CD4-positive, CD25-positive, alpha-beta regulatory T cell (primary cell): ENCODE results near the gene ATP1A3. TPM values are rescaled to one million over a fixed set of nuclear protein-coding genes. Genes with fewer than 3 reads are reported as not detected.

ENCODE experiments used
- ATAC-seq, 2 donors: fragments of 150-1000 bp; cut with Tn5 transposase; one replicate each; pipeline ENCODE4 v1.10.0; 2021; ENCODE audit warnings: low read depth in 2 of 2, moderate number of reproducible peaks in 2 of 2, moderate library complexity in 1 of 2
- DNase-seq, 3 donors: peaks; one replicate each; pipeline versions ENCODE4 v3.0.0 to v3.0.0-alpha.2; 2012 to 2022; ENCODE audit warnings: mixed read lengths in 1 of 3
- H3K27ac ChIP-seq: one replicate; pipeline ENCODE4 v1.7.0; 2013; ENCODE audit warnings: mild to moderate bottlenecking, low read length; ENCODE audit not compliant: insufficient read depth, poor library complexity, severe bottlenecking
- H3K27me3 ChIP-seq: one replicate; pipeline ENCODE4 v1.7.0; 2013; ENCODE audit warnings: low read length; ENCODE audit not compliant: control insufficient read depth, insufficient read depth
- H3K36me3 ChIP-seq: one replicate; pipeline ENCODE4 v1.7.0; 2013; ENCODE audit warnings: mild to moderate bottlenecking, low read length, moderate library complexity; ENCODE audit not compliant: control insufficient read depth, insufficient read depth
- H3K4me1 ChIP-seq: 2 replicates; pipeline ENCODE4 v1.7.0; 2013; ENCODE audit warnings: mild to moderate bottlenecking, low read length; ENCODE audit not compliant: insufficient read depth, control insufficient read depth, poor library complexity, severe bottlenecking
- H3K4me3 ChIP-seq: one replicate; pipeline ENCODE4 v1.7.0; 2013; ENCODE audit warnings: low read depth, mild to moderate bottlenecking, low read length, moderate library complexity
- H3K9me3 ChIP-seq, 2 experiments: 1 replicate in 1 of 2; 2 replicates in 1 of 2; pipeline ENCODE4 v1.7.0; 2013; ENCODE audit warnings: low read length in 2 of 2, mild to moderate bottlenecking in 1 of 2, moderate library complexity in 1 of 2; ENCODE audit not compliant: control insufficient read depth in 2 of 2
- H3K27ac Mint-ChIP-seq, 3 donors: one replicate each; pipeline ENCODE4 v1.8.0; 2020 to 2022; ENCODE audit warnings: mild to moderate bottlenecking in 3 of 3, mixed read lengths in 3 of 3, moderate library complexity in 2 of 3
- H3K27me3 Mint-ChIP-seq: one replicate; pipeline ENCODE4 v1.8.0; 2022; ENCODE audit warnings: mild to moderate bottlenecking, mixed read lengths
- H3K36me3 Mint-ChIP-seq: one replicate; pipeline ENCODE4 v1.8.0; 2020; ENCODE audit warnings: mixed read lengths
- H3K4me1 Mint-ChIP-seq, 4 donors: one replicate each; pipeline ENCODE4 v1.8.0; 2020 to 2022; ENCODE audit warnings: mixed read lengths in 4 of 4, mild to moderate bottlenecking in 1 of 4
- H3K4me3 Mint-ChIP-seq, 4 donors: one replicate each; pipeline ENCODE4 v1.8.0; 2020 to 2022; ENCODE audit warnings: mild to moderate bottlenecking in 4 of 4, mixed read lengths in 4 of 4, moderate library complexity in 3 of 4
- H3K9me3 Mint-ChIP-seq, 7 donors: one replicate each; pipeline ENCODE4 v1.8.0; 2020 to 2022; ENCODE audit warnings: mixed read lengths in 7 of 7, mild to moderate bottlenecking in 3 of 7, moderate library complexity in 2 of 7
- polyA plus RNA-seq, 4 donors: library from polyadenylated mRNA; unstranded; fragments of 300-500 nt; fragmentation: Illumina TruSeq; gene quantifications; one replicate each; pipeline ENCODE4 v1.2.3, GENCODE V29; 2021
- total RNA-seq: library from RNA; stranded (reverse); gene quantifications from one replicate; pipeline ENCODE4 v1.2.3, GENCODE V29; 2022

The ATP1A3 gene
- total and polyA plus RNA-seq, 5 donors from 2014 or later, result 0.92 to 11.1 (median 1.9) TPM

DNA sequence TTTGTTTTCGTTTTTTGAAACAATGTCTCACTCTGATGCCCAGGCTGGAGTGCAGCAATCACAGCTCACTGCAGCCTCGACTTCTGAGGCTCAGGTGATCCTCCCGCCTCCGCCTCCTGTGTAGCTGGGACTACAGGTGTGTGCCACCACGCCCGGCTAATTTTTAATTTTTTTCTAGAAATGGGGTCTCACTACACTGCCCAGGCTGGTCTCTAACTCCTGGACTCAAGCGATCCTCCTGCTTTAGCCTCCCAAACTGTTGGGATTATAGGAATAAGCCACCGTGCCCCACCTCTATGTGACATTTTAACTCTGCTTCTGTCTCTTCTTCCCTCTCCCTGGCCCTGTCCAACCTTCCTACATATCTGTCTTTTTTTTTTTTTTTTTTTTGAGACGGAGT, 5.1 kb downstream of the ATP1A3 start:
- peaks cover 10% of the 10 kb centered on the region for H3K36me3 Mint-ChIP-seq
- DNase-seq (no peak), ATAC-seq (no peak)
- peaks cover 0 to 2% (median 0%) of the 10 kb centered on the region in 7 donors for H3K9me3 Mint-ChIP-seq
- H3K4me3 ChIP-seq, result no peak overlapping the region
- H3K27ac Mint-ChIP-seq, result no peak overlapping the region
- no peak overlapping the region for H3K4me3 Mint-ChIP-seq
- H3K27me3 Mint-ChIP-seq, result peaks cover 5% of the 10 kb centered on the region
- no peaks in the 10 kb centered on the region for H3K9me3 ChIP-seq
- H3K27ac ChIP-seq, result no peak overlapping the region
- H3K27me3 ChIP-seq, result no peaks in the 10 kb centered on the region
- peaks cover 0 to 10% (median 5%) of the 10 kb centered on the region in 4 donors for H3K4me1 Mint-ChIP-seq
- no peaks in the 10 kb centered on the region for H3K36me3 ChIP-seq
- peaks cover 11% of the 10 kb centered on the region for H3K4me1 ChIP-seq

DNA sequence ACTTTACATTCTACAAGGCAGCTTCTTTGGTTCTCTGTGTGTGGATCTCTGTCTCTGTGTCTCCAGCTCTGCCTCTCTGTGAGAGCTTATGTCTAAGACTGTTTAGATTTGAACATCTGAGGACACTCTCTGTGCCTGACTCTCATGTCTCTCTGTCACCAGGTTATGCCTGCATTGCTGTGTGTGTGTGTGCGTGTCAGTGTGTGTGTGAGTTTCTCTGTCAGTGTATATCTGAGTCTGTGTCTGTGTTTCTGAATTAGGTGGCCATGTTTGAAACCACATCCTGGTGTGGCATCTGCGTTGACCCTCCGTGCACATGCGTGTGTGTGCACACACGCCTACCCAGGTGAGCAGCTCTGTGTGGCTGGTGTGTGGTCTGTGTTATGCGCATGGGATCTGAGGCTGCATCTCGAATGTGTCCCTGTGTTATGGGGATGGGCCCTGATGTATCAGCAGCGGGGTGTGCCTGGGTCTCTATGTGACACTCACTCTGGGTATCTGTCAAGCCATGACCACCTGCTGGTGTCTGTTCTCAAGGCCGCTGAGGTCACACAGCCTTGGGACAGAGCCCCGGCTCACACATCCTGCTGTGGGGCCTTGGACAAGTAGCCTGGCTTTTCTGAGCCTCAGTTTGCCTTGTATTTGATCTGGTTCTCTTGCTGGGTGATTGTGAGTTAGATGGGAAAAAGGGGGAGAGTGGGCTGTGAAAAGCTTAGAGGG, 6.7 kb downstream of the ATP1A3 start:
- Mint-ChIP-seq H3K9me3 (no peaks in the 10 kb centered on the region), H3K4me3 (no peak overlapping the region), H3K4me1 (no peaks in the 10 kb centered on the region), H3K36me3 (peaks cover 10% of the 10 kb centered on the region), H3K27me3 (no peaks in the 10 kb centered on the region), H3K27ac (peak overlapping the region in 1 of 3 donors; percentile 67)
- Histone ChIP-seq H3K9me3 (no peaks in the 10 kb centered on the region), H3K36me3 (no peaks in the 10 kb centered on the region), H3K27me3 (no peaks in the 10 kb centered on the region), H3K4me1 (no peaks in the 10 kb centered on the region), H3K4me3 (no peak overlapping the region), H3K27ac (no peak overlapping the region)
- DNase-seq (no peak), ATAC-seq (no peak)

GRCh38 chr19:41984961-41985360, 9.1 kb downstream of the ATP1A3 start:
- DNase-seq (no peak), ATAC-seq (no peak)
- Histone ChIP-seq H3K4me1 (no peaks in the 10 kb centered on the region), H3K27ac (no peak overlapping the region), H3K4me3 (no peak overlapping the region), H3K27me3 (no peaks in the 10 kb centered on the region), H3K9me3 (no peaks in the 10 kb centered on the region), H3K36me3 (no peaks in the 10 kb centered on the region)
- no peak overlapping the region for H3K27ac Mint-ChIP-seq
- no peaks in the 10 kb centered on the region for H3K9me3 Mint-ChIP-seq
- no peaks in the 10 kb centered on the region for H3K27me3 Mint-ChIP-seq
- peaks cover 15% of the 10 kb centered on the region for H3K36me3 Mint-ChIP-seq
- no peaks in the 10 kb centered on the region for H3K4me1 Mint-ChIP-seq
- no peak overlapping the region for H3K4me3 Mint-ChIP-seq

DNA sequence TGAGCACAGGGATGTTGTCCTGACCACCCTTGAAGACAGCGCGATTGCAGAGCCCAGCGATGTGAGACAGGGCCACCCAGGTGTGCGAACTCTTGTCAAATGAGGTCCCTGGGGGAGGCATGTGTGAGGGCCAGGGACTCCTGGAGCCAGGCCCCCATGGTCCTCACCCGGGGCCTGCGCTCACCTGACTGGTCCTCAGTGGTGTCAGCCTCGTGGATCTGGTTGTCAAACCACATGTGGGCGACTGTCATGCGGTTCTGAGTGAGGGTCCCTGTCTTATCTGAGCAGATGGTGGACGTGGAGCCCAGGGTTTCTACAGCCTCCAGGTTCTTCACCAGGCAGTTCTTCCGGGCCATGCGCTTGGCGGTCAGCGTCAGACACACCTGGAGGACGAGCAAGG, 12.3 kb downstream of the ATP1A3 start:
- no peaks in the 10 kb centered on the region for H3K4me1 ChIP-seq
- H3K9me3 Mint-ChIP-seq, result no peaks in the 10 kb centered on the region

DNA sequence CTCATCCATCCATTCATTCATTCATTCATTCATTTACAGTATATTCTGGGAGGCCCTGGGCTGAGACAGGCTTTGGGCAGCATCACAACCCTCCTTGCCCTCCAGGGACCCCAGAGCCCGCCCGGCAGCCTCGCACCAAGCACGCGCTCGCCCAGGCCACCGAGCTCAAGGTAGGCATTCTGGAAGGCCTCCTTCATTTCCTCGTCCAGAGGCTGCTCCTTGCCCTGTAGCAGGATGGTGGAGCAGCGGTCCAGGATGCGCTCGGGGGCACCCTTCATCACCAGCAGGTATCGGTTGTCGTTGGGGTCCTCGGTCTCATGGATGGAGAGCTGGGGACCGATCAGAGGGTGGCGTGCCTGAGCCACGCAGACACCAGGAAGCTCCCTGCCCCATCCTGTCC, 15.6 kb downstream of the ATP1A3 start:
- ATAC-seq, result no peak
- Mint-ChIP-seq H3K9me3 (no peaks in the 10 kb centered on the region), H3K27ac (no peak overlapping the region), H3K36me3 (peaks cover 11% of the 10 kb centered on the region), H3K4me1 (no peaks in the 10 kb centered on the region), H3K4me3 (no peak overlapping the region), H3K27me3 (no peaks in the 10 kb centered on the region)
- DNase-seq, result no peak
- no peaks in the 10 kb centered on the region for H3K27me3 ChIP-seq
- no peaks in the 10 kb centered on the region for H3K9me3 ChIP-seq
- H3K27ac ChIP-seq, result no peak overlapping the region
- no peaks in the 10 kb centered on the region for H3K4me1 ChIP-seq
- no peaks in the 10 kb centered on the region for H3K36me3 ChIP-seq
- no peak overlapping the region for H3K4me3 ChIP-seq

More for the DNA sequence above, 12.3 kb downstream of the ATP1A3 start:
- Histone ChIP-seq H3K4me3 (no peak overlapping the region), H3K36me3 (no peaks in the 10 kb centered on the region), H3K27me3 (no peaks in the 10 kb centered on the region), H3K9me3 (no peaks in the 10 kb centered on the region), H3K27ac (no peak overlapping the region)
- Mint-ChIP-seq H3K27ac (no peak overlapping the region), H3K36me3 (peaks cover 11% of the 10 kb centered on the region), H3K4me1 (no peaks in the 10 kb centered on the region), H3K27me3 (no peaks in the 10 kb centered on the region), H3K4me3 (no peak overlapping the region)
- ATAC-seq (no peak), DNase-seq (no peak)

- Mint-ChIP-seq H3K9me3 (no peaks in the 10 kb centered on the region), H3K27ac (no peak overlapping the region), H3K4me1 (no peaks in the 10 kb centered on the region), H3K4me3 (no peak overlapping the region), H3K27me3 (no peaks in the 10 kb centered on the region), H3K36me3 (peaks cover 11% of the 10 kb centered on the region)
- no peaks in the 10 kb centered on the region for H3K36me3 ChIP-seq
- H3K9me3 ChIP-seq, result no peaks in the 10 kb centered on the region
- no peak for ATAC-seq
- H3K27me3 ChIP-seq, result no peaks in the 10 kb centered on the region
- no peak for DNase-seq
- no peak overlapping the region for H3K4me3 ChIP-seq
- no peaks in the 10 kb centered on the region for H3K4me1 ChIP-seq
- no peak overlapping the region for H3K27ac ChIP-seq
Measured at GRCh38 chr19:41977916-41978315, 16.1 kb downstream of the ATP1A3 start.

- H3K27me3 ChIP-seq, result no peaks in the 10 kb centered on the region
- no peak overlapping the region for H3K4me3 ChIP-seq
- H3K36me3 Mint-ChIP-seq, result peaks cover 6% of the 10 kb centered on the region
- ATAC-seq (no peak), DNase-seq (no peak)
- no peaks in the 10 kb centered on the region for H3K4me1 ChIP-seq
- H3K9me3 ChIP-seq, result no peaks in the 10 kb centered on the region
- H3K27ac ChIP-seq, result no peak overlapping the region
- H3K4me3 Mint-ChIP-seq, result no peak overlapping the region
- H3K27me3 Mint-ChIP-seq, result no peaks in the 10 kb centered on the region
- H3K27ac Mint-ChIP-seq, result no peak overlapping the region
- no peaks in the 10 kb centered on the region for H3K36me3 ChIP-seq
- no peaks in the 10 kb centered on the region for H3K4me1 Mint-ChIP-seq
- H3K9me3 Mint-ChIP-seq, result no peaks in the 10 kb centered on the region
Measured at GRCh38 chr19:41974652-41975051, 19.4 kb downstream of the ATP1A3 start.

DNA sequence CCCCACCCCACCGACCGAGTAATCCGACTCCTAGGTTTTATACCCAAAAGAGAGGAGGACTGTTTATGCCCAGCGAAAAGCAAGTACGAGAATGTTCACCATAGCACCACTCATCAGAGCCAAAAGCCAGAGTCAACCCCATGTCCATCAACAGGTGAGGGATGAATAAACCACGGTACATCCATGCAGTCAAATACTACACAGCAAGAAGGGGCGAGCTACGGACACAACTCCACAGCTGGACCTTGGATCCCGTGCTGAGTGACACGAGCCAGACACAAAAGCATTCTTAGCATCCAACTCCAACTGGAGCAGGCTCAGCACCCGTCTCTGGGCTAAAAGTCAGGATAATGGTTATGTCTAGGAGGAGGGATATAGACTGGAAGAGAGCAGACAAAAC, 22.7 kb downstream of the ATP1A3 start:
- DNase-seq, result no peak
- peaks cover 11% of the 10 kb centered on the region for H3K36me3 Mint-ChIP-seq
- no peak overlapping the region for H3K4me3 Mint-ChIP-seq
- no peak overlapping the region for H3K4me3 ChIP-seq
- no peaks in the 10 kb centered on the region for H3K4me1 ChIP-seq
- H3K27ac Mint-ChIP-seq, result no peak overlapping the region
- ATAC-seq, result no peak
- H3K9me3 ChIP-seq, result no peaks in the 10 kb centered on the region
- H3K27me3 ChIP-seq, result no peaks in the 10 kb centered on the region
- H3K9me3 Mint-ChIP-seq, result peaks cover 0 to 1% (median 0%) of the 10 kb centered on the region in 7 donors
- no peak overlapping the region for H3K27ac ChIP-seq
- no peaks in the 10 kb centered on the region for H3K27me3 Mint-ChIP-seq
- no peaks in the 10 kb centered on the region for H3K4me1 Mint-ChIP-seq
- no peaks in the 10 kb centered on the region for H3K36me3 ChIP-seq
